ENCODE results near the gene GAS7. TPM values are rescaled to one million over a fixed set of nuclear protein-coding genes. Genes with fewer than 3 reads are reported as not detected.

GAS7 gene
- total and polyA plus RNA-seq, 8 donors, result 30.4 to 83.4 (median 40.1) TPM

DNA sequence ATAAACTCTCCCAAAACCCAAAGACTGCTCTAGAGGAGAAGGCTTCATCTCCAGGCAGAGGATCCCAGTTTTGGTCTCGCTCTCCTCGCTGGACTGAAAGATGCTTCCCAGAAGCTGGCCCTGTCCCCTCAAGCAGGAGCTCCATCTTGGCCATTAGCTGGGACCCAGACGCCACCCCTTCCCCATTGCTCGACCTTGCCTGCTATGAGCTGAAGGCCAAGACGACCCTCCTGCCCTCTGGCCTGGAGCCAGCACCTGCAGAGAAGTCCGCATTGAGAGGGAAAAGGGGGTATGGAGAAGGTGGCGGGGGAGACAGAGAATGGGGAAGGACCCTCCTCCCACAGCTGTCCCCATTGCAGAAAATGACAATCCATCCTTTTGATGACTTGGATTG, 289.8 kb downstream of the GAS7 start:
- no peaks in the 10 kb centered on the region for H3K9me3 ChIP-seq
- no peak for ATAC-seq
- no peak overlapping the region for H3K27ac ChIP-seq
- TF ChIP-seq, protein P1, sequence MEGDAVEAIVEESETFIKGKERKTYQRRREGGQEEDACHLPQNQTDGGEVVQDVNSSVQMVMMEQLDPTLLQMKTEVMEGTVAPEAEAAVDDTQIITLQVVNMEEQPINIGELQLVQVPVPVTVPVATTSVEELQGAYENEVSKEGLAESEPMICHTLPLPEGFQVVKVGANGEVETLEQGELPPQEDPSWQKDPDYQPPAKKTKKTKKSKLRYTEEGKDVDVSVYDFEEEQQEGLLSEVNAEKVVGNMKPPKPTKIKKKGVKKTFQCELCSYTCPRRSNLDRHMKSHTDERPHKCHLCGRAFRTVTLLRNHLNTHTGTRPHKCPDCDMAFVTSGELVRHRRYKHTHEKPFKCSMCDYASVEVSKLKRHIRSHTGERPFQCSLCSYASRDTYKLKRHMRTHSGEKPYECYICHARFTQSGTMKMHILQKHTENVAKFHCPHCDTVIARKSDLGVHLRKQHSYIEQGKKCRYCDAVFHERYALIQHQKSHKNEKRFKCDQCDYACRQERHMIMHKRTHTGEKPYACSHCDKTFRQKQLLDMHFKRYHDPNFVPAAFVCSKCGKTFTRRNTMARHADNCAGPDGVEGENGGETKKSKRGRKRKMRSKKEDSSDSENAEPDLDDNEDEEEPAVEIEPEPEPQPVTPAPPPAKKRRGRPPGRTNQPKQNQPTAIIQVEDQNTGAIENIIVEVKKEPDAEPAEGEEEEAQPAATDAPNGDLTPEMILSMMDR (IDR thresholded peaks at IDR 0.05), result no peak
- H3K27me3 ChIP-seq, result peaks cover 0 to 33% of the 10 kb centered on the region in 2 donors
- DNase-seq, result no peak
- H3K4me3 ChIP-seq, result no peak overlapping the region
- peaks cover 0 to 6% of the 10 kb centered on the region in 2 donors for H3K36me3 ChIP-seq
- intact Hi-C loops (cut with DNase I), result no loop called here
- no peaks in the 10 kb centered on the region for H3K4me1 ChIP-seq

DNA sequence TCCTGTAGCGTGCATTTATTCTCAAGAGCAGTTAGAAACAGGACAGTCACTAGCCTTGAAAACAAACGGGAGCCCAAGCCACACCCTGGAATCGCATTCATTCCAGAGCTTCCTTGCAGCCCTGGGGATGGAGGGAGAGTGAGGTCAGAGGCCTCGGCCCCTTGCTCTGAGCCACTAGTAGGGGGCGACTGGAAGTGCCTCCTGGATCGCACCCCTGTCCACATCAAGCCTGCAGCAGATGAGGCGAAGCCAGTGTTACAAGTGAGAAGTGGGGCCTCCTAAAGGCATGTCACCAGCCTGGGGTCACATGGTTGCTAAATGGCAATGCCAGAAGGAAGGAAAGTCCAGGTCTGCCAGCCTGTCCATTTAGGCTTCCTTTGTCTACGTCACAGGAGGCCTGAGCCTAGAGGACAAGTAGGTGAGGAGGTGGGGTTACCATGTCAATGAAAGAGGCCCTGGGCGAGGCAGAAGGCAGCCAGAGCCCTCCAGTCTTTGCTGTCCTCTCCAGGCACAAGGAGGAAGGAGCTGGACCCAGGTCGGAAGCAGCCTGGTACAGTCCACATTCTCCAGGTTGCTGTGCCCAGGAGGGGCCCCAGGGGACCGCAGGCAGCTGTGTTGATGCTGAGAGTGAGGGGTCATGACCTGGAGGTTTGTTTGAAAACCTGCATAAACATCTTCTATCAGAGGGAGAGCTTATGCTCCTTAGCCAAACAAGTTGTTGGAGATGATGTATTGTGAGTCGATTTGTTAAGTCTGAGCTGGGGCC, 290.3 kb downstream of the GAS7 start:
- Histone ChIP-seq H3K27me3 (peaks cover 0 to 33% of the 10 kb centered on the region in 2 donors), H3K27ac (no peak overlapping the region), H3K9me3 (no peaks in the 10 kb centered on the region), H3K4me1 (no peaks in the 10 kb centered on the region), H3K36me3 (no peaks in the 10 kb centered on the region), H3K4me3 (no peak overlapping the region)
- TF ChIP-seq, protein P1 (IDR thresholded peaks at IDR 0.05), result no peak
- ATAC-seq (no peak), DNase-seq (no peak)
- intact Hi-C loops (cut with DNase I), result no loop called here

GRCh38 chr17:9907131-9907530, 291.3 kb downstream of the GAS7 start:
- no peaks in the 10 kb centered on the region for H3K9me3 ChIP-seq
- H3K4me3 ChIP-seq, result no peak overlapping the region
- DNase-seq (no peak), ATAC-seq (no peak)
- H3K27ac ChIP-seq, result no peak overlapping the region
- H3K4me1 ChIP-seq, result no peaks in the 10 kb centered on the region
- TF ChIP-seq, protein P1 (IDR thresholded peaks at IDR 0.05), result no peak
- intact Hi-C loops (cut with DNase I), result no loop called here
- H3K36me3 ChIP-seq, result no peaks in the 10 kb centered on the region
- peaks cover 0 to 33% of the 10 kb centered on the region in 2 donors for H3K27me3 ChIP-seq

DNA sequence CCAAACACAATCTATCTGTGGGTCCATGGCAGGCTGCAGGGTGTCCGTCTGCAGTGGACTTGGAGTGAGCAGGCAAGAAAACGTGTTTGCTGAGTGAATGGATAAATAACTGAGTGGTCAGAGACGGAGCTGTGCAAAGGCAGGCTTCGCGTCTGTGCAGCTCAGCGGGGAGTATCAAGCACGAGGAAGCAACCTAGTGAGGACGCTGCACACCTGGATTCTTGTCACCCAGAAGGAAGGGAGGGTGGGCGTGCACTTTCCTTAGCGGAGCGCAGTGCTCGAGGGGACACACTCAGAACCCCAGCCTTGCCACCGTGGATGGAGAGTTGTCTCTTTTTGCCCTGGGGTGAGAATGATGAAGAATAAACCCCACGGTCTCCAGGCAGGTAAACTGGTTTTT, 291.8 kb downstream of the GAS7 start:
- TF ChIP-seq, protein P1 (IDR thresholded peaks at IDR 0.05), result no peak
- Histone ChIP-seq H3K4me1 (no peaks in the 10 kb centered on the region), H3K4me3 (no peak overlapping the region), H3K36me3 (no peaks in the 10 kb centered on the region), H3K9me3 (no peaks in the 10 kb centered on the region), H3K27me3 (peaks cover 0 to 33% of the 10 kb centered on the region in 2 donors), H3K27ac (no peak overlapping the region)
- intact Hi-C loops (cut with DNase I), result no loop called here
- no peak for DNase-seq
- no peak for ATAC-seq

GRCh38 chr17:9905902-9906301, 292.5 kb downstream of the GAS7 start:
- TF ChIP-seq, protein P1 (IDR thresholded peaks at IDR 0.05), result peak; percentile 26 to 59
- Histone ChIP-seq H3K36me3 (no peaks in the 10 kb centered on the region), H3K9me3 (no peaks in the 10 kb centered on the region), H3K27ac (no peak overlapping the region), H3K27me3 (peaks cover 0 to 33% of the 10 kb centered on the region in 2 donors), H3K4me3 (no peak overlapping the region), H3K4me1 (no peaks in the 10 kb centered on the region)
- intact Hi-C loops (cut with DNase I), result no loop called here
- DNase-seq, result no peak
- ATAC-seq, result peak; percentile 57
